NB4 (cell line): Measurements from ENCODE around the gene CREBBP.

Experiments
- POLR2A ChIP-seq: IDR thresholded peaks from 2 replicates; pipeline ENCODE4 v1.6.1; 2011; ENCODE audit warnings: mild to moderate bottlenecking; ENCODE audit not compliant: insufficient read length; ENCODE audit errors: extremely low read depth
- TF ChIP-seq, protein P1 (sequence below): IDR thresholded peaks from one replicate; pipeline ENCODE4 v1.5.1; 2012; ENCODE audit warnings: low read depth, low read length

DNA sequence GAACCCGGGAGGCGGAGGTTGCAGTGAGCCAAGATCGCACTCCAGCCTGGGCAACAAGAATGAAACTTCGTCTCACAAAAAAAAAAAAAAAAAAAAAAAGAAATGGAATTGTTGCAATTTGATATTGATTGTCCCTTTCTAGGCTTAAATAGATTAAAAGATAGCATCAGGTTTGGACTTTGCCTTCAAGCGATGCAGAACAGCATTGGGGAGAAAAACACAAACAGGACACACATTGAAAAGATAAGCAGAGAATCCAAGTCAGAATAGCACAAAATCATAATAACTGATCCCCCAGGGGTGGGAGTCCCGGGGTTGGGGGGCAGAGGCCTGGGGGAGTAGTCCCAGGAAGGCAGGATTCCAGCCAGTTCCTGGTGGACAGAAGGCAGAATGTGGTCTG is 3.9 kb upstream of the CREBBP start:
- TF ChIP-seq, protein P1, sequence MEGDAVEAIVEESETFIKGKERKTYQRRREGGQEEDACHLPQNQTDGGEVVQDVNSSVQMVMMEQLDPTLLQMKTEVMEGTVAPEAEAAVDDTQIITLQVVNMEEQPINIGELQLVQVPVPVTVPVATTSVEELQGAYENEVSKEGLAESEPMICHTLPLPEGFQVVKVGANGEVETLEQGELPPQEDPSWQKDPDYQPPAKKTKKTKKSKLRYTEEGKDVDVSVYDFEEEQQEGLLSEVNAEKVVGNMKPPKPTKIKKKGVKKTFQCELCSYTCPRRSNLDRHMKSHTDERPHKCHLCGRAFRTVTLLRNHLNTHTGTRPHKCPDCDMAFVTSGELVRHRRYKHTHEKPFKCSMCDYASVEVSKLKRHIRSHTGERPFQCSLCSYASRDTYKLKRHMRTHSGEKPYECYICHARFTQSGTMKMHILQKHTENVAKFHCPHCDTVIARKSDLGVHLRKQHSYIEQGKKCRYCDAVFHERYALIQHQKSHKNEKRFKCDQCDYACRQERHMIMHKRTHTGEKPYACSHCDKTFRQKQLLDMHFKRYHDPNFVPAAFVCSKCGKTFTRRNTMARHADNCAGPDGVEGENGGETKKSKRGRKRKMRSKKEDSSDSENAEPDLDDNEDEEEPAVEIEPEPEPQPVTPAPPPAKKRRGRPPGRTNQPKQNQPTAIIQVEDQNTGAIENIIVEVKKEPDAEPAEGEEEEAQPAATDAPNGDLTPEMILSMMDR, result no peak
- no peak for TF ChIP-seq POLR2A
